ENCODE measurements around the gene CRYGD. TPM values are rescaled to one million over a fixed set of nuclear protein-coding genes. Genes with fewer than 3 reads are reported as not detected.

The CRYGD gene
- total and polyA plus RNA-seq, 12 donors: not detected

DNA sequence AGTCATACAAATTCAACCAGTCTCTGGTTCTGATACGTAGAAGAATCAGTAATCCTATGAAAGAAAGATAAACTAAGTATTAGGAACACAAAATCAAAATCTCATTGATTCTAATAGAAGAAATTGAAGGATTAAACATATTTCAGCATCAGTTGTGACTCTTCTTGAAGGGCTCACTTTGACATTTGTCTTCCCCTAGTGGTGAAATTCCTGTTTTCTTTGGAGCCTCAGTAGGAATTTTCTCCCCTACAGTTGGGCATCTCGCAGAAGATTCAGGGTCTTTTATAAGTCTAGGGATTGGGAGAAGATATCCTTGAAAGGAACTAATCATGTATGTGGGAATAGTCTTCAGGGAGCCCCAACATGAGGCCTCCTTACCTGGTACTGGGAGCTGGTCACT is 24.5 kb upstream of the CRYGD start:
- no peaks in the 10 kb centered on the region for H3K4me1 ChIP-seq (replicated peaks in 1 of 2)
- no peak overlapping the region for H3K4me3 ChIP-seq
- 65 to 86% (median 75%) methylated on average over 2 of the region's 2 CpGs for WGBS, 4 donors

DNA sequence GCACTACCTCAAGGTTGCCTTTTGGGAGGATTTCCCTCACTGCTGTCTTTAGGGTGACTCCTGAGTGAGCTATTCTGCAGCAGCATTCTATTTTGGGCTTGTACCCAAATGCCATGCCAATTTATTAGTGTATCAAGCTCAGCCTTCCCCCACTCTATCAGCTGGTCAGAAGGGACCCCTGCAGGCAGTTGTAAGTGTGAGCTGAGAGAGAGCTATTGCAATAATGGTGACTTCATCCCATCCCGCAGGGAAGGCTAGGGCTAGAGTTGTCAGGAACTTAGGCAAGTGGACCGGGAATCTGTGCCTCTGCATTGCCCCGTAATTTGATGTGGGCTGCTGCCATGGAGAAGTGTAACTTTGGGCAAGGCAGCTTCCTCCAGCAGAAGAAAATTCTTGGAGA is 23.4 kb upstream of the CRYGD start:
- no peaks in the 10 kb centered on the region for H3K9me3 ChIP-seq (replicated peaks in 1 of 3)
- TF ChIP-seq POLR2A (IDR thresholded peaks at IDR 0.05): no peak
- TF ChIP-seq, protein P1, sequence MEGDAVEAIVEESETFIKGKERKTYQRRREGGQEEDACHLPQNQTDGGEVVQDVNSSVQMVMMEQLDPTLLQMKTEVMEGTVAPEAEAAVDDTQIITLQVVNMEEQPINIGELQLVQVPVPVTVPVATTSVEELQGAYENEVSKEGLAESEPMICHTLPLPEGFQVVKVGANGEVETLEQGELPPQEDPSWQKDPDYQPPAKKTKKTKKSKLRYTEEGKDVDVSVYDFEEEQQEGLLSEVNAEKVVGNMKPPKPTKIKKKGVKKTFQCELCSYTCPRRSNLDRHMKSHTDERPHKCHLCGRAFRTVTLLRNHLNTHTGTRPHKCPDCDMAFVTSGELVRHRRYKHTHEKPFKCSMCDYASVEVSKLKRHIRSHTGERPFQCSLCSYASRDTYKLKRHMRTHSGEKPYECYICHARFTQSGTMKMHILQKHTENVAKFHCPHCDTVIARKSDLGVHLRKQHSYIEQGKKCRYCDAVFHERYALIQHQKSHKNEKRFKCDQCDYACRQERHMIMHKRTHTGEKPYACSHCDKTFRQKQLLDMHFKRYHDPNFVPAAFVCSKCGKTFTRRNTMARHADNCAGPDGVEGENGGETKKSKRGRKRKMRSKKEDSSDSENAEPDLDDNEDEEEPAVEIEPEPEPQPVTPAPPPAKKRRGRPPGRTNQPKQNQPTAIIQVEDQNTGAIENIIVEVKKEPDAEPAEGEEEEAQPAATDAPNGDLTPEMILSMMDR (IDR thresholded peaks at IDR 0.05): no peak
- H3K27me3 ChIP-seq: no peaks in the 10 kb centered on the region
- intact Hi-C loops (cut with DNase I): no loop called here
- H3K4me1 ChIP-seq (replicated peaks in 1 of 2): no peaks in the 10 kb centered on the region
- no peaks in the 10 kb centered on the region for H3K36me3 ChIP-seq (replicated peaks in 1 of 2)
- 84 to 94% (median 88%) methylated on average over 3 of the region's 3 CpGs for WGBS, 4 donors
- H3K4me3 ChIP-seq: no peak overlapping the region
- H3K27ac ChIP-seq: no peak overlapping the region
- DNase-seq: no peak

More for the DNA sequence above, 24.5 kb upstream of the CRYGD start:
- intact Hi-C loops (cut with DNase I): no loop called here
- Histone ChIP-seq H3K36me3 (replicated peaks in 1 of 2) (no peaks in the 10 kb centered on the region), H3K27ac (no peak overlapping the region), H3K27me3 (no peaks in the 10 kb centered on the region), H3K9me3 (replicated peaks in 1 of 3) (no peaks in the 10 kb centered on the region)
- no peak for TF ChIP-seq POLR2A (IDR thresholded peaks at IDR 0.05)
- TF ChIP-seq, protein P1 (IDR thresholded peaks at IDR 0.05): no peak
- no peak for DNase-seq

DNA sequence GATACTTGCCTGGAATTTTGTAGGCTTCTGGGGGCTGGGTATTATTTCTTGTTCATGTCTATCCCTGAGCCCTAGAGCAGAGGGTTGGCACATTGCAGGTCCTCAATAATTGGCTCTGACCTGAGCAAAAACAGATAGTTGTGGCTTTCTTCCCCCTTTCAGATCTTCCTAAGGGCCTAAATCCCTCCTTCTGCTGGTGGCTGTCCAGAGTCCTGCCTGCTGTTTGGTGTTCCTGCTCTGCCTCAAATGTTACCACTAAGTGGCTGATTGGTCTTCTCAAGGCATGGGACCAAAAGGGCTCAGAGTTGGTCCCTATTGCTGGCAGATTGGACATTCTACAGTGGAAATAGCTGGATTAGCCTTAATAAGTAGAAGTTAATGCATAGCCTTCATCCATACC is 22.7 kb upstream of the CRYGD start:
- Histone ChIP-seq H3K9me3 (replicated peaks in 1 of 3) (no peaks in the 10 kb centered on the region), H3K27ac (no peak overlapping the region), H3K4me3 (no peak overlapping the region), H3K27me3 (no peaks in the 10 kb centered on the region), H3K4me1 (replicated peaks in 1 of 2) (no peaks in the 10 kb centered on the region), H3K36me3 (replicated peaks in 1 of 2) (no peaks in the 10 kb centered on the region)
- intact Hi-C loops (cut with DNase I): no loop called here
- TF ChIP-seq, protein P1 (IDR thresholded peaks at IDR 0.05): no peak
- TF ChIP-seq POLR2A (IDR thresholded peaks at IDR 0.05): no peak
- no peak for DNase-seq

DNA sequence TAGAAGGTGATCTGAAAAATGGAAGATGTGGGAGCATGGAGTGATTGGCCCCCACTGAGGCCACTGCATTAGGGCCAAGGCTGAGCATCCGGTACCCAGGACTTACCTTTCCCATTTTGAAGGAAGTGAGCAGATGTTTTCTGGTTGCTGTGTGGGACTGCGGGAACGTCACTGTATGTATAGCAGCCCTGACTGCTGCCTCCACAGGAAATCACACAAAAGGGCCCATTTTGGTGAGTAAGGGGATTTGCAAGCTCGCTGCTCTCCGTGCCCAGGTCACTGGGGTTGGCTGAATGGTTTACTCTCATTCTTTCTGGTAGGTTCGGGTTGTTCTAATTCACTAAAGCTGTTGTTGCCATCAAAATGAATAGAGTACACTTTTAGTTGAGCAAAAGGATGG is 21.7 kb upstream of the CRYGD start, which contains the start of gene CRYGB:
Gene CRYGB (minus strand): TSS at position 153 of the 400 bp plus-strand sequence. CDS start 38 bp downstream, at position 115.
- no peaks in the 10 kb centered on the region for H3K4me1 ChIP-seq (replicated peaks in 1 of 2)
- no peak within 1 kb of the TSS for H3K4me3 ChIP-seq
- DNase-seq: no peak
- WGBS, 4 donors: 62 to 83% (median 68%) methylated on average over 4 to 6 of the region's 6 CpGs
- no peaks in the 10 kb centered on the region for H3K9me3 ChIP-seq (replicated peaks in 1 of 3)
- no peaks in the 10 kb centered on the region for H3K36me3 ChIP-seq (replicated peaks in 1 of 2)
- TF ChIP-seq, protein P1 (IDR thresholded peaks at IDR 0.05): no peak
- no peak for TF ChIP-seq POLR2A (IDR thresholded peaks at IDR 0.05)
- intact Hi-C loops (cut with DNase I): no loop called here
- no peaks in the 10 kb centered on the region for H3K27me3 ChIP-seq
- no peak within 1 kb of the TSS for H3K27ac ChIP-seq

Measured in adrenal gland (tissue), 12 donors.